ENCODE results near the gene P2RX7. TPM values are rescaled to one million over a fixed set of nuclear protein-coding genes. Genes with fewer than 3 reads are reported as not detected.
A peak's percentile ranks its signal among the peaks of the same experiment; 100 is the strongest.

Gene P2RX7
- total RNA-seq, result 3.6 and 3.8 TPM in 2 replicates

DNA sequence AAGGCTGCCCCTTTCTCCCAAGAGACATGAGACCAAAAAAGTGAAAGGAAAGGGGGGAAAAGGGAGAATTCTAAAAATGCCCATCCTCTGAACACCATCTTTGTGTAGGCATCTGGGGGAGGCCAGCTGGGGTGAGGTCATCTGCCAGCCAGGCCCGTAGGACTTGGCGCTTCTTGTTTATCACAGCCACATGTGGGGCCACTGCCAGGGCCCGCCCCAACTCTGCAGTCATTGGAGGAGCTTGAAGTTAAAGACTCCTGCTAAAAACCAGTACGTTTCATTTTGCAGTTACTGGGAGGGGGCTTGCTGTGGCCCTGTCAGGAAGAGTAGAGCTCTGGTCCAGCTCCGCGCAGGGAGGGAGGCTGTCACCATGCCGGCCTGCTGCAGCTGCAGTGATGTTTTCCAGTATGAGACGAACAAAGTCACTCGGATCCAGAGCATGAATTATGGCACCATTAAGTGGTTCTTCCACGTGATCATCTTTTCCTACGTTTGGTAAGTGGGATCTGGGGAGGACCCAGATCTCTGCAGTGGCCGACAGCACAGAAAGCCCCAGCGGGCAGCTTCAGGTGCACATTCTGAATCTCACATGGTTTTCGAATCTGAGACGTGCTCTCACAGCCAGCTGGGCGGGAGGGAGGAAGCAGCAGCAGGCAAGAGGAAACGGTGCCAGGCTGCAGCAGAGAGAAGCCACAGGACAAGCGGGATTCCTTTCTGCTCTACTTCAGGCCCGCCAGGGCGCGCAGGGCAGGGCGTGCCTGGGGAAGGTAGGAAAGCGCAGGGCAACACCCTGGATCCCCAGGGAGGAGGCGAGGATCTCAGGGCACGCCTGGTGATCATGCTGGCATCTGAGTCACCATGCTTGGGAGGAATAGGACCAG, at the start of gene P2RX7:
Gene P2RX7, plus strand, starts transcription at position 276 of the 881 bp plus-strand sequence. Its CDS starts 95 bp downstream, at position 371.

DNA sequence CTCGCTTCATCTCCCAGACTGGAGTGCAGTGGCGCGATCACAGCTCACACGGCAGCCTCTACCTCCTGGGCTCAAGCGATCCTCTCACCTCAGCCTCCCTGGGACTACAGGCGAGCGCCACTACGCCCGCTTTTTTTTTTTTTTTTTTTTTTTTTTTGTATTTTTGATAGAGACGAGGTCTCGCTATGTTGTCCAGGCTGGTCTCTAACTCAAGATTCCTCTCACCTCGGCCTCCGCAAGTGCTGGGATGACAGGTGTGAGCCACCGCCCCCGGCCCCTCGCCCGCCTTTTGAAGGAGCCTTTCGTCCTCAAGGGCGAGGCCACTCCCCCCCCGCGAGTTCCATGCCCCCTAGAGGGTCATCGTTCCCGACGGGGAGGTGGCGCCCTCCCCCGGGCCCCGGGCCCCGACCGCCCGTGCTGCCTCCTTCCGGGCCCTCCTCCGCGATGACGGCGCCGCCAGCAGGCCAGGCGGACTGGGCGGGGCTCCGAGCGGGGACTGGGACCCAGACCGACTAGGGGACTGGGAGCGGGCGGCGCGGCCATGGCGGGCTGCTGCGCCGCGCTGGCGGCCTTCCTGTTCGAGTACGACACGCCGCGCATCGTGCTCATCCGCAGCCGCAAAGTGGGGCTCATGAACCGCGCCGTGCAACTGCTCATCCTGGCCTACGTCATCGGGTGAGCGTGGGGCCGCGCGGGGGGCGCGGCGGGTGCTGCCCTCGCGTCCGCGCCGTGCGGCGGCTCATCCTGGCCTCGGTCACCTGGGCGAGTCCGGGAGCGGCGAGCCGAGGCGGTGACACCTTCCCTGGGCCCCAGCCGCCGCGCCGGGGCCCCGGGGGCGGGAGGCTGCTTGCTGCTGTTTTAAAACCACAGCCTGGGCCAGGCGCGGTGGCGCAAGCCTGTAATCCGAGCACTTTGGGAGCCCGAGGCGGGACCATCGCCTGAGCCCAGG, 77.2 kb downstream of the P2RX7 start, which contains the start of gene P2RX4:
Gene P2RX4, plus strand, starts transcription at position 506 of the 949 bp plus-strand sequence. Its CDS starts 36 bp downstream, at position 542.

Small RNA genes lying within 50 kb of the gene (small RNA-seq; reads per million reads assigned to genes)
- gene AC079602.1 (not detected), gene RF00156 (0.34 reads per million, percentile 14 among the genes with 10 or more reads in this experiment), gene Z98941.1 (not detected)

Other genes with a start within 250 kb of the P2RX7 start
- gene SPPL3, start 228.5 kb upstream of the P2RX7 start, total RNA-seq, result 9.6 and 12.7 TPM in 2 replicates
- not detected in 2 replicates for gene HNF1A, start 154.3 kb upstream of the P2RX7 start, total RNA-seq
- 19.6 and 23.2 TPM in 2 replicates for gene C12orf43, start 116.4 kb upstream of the P2RX7 start, total RNA-seq
- gene OASL, start 93.6 kb upstream of the P2RX7 start, total RNA-seq, result 0.19 and 0.33 TPM in 2 replicates
- gene P2RX4, start 77.3 kb downstream of the P2RX7 start, total RNA-seq, result 60.9 and 87.9 TPM in 2 replicates
- 26.5 and 29.1 TPM in 2 replicates for gene CAMKK2, start 163.8 kb downstream of the P2RX7 start, total RNA-seq
- gene ANAPC5, start 219.5 kb downstream of the P2RX7 start, total RNA-seq, result 144 and 164 TPM in 2 replicates